ENCODE data around the gene ZNF19. TPM values are rescaled to one million over a fixed set of nuclear protein-coding genes. Genes with fewer than 3 reads are reported as not detected.

Gene ZNF19
- total and polyA plus RNA-seq, 2 of the 8 experiments (the other 6 are each of a cell fraction or from before 2014, with no cell fraction given), result 1.5 to 3.5 TPM

DNA sequence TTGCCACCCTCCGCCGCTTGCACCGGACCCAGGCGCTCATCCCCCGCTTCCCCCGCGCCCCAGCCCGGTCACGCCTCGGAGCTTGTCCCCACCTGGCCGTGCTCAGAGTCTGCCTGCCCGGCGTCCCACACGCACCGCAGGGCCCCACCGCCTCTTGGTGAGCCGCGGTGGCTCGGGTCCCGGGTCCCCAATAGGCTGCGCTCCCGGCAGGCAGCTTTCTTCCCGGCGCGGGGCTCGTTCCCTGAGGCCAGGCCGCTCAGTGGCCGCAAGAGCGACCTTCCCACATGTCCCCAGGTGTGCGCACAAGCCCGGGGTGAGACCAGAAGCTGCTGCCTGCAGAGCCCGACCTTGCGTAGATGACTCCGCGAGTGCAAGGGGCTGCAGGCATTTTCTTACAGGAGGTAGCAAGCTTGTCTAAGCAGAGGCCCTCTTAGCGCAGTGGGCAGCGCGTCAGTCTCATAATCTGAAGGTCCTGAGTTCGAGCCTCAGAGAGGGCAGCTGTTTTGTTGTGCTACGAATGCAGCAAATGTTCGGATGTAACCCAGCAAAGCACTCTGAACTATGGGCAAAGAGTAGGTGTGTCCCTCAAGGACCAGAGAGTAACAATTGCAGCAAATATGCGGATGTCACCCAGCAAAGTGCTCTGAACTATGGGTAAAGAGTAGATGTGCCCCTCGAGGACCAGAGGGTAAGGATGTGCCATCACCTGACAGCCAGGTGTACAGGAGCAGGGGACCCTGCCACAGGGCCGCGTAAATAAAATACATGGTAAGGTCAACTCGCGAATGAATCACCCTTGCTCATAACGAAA is 62.9 kb downstream of the ZNF19 start (continued):
- TF ChIP-seq, protein P1, sequence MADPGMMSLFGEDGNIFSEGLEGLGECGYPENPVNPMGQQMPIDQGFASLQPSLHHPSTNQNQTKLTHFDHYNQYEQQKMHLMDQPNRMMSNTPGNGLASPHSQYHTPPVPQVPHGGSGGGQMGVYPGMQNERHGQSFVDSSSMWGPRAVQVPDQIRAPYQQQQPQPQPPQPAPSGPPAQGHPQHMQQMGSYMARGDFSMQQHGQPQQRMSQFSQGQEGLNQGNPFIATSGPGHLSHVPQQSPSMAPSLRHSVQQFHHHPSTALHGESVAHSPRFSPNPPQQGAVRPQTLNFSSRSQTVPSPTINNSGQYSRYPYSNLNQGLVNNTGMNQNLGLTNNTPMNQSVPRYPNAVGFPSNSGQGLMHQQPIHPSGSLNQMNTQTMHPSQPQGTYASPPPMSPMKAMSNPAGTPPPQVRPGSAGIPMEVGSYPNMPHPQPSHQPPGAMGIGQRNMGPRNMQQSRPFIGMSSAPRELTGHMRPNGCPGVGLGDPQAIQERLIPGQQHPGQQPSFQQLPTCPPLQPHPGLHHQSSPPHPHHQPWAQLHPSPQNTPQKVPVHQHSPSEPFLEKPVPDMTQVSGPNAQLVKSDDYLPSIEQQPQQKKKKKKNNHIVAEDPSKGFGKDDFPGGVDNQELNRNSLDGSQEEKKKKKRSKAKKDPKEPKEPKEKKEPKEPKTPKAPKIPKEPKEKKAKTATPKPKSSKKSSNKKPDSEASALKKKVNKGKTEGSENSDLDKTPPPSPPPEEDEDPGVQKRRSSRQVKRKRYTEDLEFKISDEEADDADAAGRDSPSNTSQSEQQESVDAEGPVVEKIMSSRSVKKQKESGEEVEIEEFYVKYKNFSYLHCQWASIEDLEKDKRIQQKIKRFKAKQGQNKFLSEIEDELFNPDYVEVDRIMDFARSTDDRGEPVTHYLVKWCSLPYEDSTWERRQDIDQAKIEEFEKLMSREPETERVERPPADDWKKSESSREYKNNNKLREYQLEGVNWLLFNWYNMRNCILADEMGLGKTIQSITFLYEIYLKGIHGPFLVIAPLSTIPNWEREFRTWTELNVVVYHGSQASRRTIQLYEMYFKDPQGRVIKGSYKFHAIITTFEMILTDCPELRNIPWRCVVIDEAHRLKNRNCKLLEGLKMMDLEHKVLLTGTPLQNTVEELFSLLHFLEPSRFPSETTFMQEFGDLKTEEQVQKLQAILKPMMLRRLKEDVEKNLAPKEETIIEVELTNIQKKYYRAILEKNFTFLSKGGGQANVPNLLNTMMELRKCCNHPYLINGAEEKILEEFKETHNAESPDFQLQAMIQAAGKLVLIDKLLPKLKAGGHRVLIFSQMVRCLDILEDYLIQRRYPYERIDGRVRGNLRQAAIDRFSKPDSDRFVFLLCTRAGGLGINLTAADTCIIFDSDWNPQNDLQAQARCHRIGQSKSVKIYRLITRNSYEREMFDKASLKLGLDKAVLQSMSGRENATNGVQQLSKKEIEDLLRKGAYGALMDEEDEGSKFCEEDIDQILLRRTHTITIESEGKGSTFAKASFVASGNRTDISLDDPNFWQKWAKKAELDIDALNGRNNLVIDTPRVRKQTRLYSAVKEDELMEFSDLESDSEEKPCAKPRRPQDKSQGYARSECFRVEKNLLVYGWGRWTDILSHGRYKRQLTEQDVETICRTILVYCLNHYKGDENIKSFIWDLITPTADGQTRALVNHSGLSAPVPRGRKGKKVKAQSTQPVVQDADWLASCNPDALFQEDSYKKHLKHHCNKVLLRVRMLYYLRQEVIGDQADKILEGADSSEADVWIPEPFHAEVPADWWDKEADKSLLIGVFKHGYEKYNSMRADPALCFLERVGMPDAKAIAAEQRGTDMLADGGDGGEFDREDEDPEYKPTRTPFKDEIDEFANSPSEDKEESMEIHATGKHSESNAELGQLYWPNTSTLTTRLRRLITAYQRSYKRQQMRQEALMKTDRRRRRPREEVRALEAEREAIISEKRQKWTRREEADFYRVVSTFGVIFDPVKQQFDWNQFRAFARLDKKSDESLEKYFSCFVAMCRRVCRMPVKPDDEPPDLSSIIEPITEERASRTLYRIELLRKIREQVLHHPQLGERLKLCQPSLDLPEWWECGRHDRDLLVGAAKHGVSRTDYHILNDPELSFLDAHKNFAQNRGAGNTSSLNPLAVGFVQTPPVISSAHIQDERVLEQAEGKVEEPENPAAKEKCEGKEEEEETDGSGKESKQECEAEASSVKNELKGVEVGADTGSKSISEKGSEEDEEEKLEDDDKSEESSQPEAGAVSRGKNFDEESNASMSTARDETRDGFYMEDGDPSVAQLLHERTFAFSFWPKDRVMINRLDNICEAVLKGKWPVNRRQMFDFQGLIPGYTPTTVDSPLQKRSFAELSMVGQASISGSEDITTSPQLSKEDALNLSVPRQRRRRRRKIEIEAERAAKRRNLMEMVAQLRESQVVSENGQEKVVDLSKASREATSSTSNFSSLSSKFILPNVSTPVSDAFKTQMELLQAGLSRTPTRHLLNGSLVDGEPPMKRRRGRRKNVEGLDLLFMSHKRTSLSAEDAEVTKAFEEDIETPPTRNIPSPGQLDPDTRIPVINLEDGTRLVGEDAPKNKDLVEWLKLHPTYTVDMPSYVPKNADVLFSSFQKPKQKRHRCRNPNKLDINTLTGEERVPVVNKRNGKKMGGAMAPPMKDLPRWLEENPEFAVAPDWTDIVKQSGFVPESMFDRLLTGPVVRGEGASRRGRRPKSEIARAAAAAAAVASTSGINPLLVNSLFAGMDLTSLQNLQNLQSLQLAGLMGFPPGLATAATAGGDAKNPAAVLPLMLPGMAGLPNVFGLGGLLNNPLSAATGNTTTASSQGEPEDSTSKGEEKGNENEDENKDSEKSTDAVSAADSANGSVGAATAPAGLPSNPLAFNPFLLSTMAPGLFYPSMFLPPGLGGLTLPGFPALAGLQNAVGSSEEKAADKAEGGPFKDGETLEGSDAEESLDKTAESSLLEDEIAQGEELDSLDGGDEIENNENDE (IDR thresholded peaks at IDR 0.05; ENCODE audit: insufficient replicate concordance, low read length), result no peak
- TF ChIP-seq GTF2F1 (IDR thresholded peaks at IDR 0.05; ENCODE audit: borderline replicate concordance, low read depth, low read length) (no peak), CEBPB (IDR thresholded peaks at IDR 0.05; ENCODE audit: low read depth, low read length) (peak; percentile 65), TAF1 (IDR thresholded peaks at IDR 0.05; ENCODE audit: low read depth, low read length) (peak; percentile 16; the same call in 1 of the 2 replicates), TBP (IDR thresholded peaks at IDR 0.05; ENCODE audit: low read depth, low read length) (peak; percentile 100), YY1 (IDR thresholded peaks at IDR 0.05; ENCODE audit: low read depth, low read length) (peak; percentile 75), SIN3A (conservative IDR thresholded peaks at IDR 0.05 in 1 of 2, IDR thresholded peaks at IDR 0.05 in 1 of 2; ENCODE audit: low read depth in 1 of 2, low read length in 2 of 2) (peak in 1 of 2 experiments; percentile 75; a peak in 2 of 4 replicates), SUZ12 (IDR thresholded peaks at IDR 0.05; ENCODE audit: low read length) (no peak)
- TF ChIP-seq, protein P2, sequence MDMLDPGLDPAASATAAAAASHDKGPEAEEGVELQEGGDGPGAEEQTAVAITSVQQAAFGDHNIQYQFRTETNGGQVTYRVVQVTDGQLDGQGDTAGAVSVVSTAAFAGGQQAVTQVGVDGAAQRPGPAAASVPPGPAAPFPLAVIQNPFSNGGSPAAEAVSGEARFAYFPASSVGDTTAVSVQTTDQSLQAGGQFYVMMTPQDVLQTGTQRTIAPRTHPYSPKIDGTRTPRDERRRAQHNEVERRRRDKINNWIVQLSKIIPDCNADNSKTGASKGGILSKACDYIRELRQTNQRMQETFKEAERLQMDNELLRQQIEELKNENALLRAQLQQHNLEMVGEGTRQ (IDR thresholded peaks at IDR 0.05; ENCODE audit: low read length), result no peak

Measured in H1 (cell line).